HG03280 (cell line): Measurements from ENCODE around the gene GLTP.
A peak's percentile ranks its signal among the peaks of the same experiment; 100 is the strongest.
"Not testable (repeated sequence)": the region's sequence is repeated elsewhere in the genome, so short reads cannot be mapped to it uniquely, and the experiment has no call there.

Experiments used
- ATAC-seq: cut with Tn5 transposase; IDR thresholded peaks from one replicate; pipeline ENCODE4 v1.9.1; 2021; ENCODE audit warnings: mild to moderate bottlenecking, moderate library complexity; ENCODE audit not compliant: unreplicated experiment

Gene GLTP

GRCh38 chr12:109880043-109880931 lies at the start of gene GLTP:
Gene GLTP, minus strand, starts transcription at chr12:109880541. Its CDS starts 167 bp downstream, at chr12:109880374.
- peak; percentile 93 for ATAC-seq

GRCh38 chr12:109929326-109929725 lies 49.0 kb upstream of the GLTP start:
- ATAC-seq: not testable (repeated sequence)

DNA sequence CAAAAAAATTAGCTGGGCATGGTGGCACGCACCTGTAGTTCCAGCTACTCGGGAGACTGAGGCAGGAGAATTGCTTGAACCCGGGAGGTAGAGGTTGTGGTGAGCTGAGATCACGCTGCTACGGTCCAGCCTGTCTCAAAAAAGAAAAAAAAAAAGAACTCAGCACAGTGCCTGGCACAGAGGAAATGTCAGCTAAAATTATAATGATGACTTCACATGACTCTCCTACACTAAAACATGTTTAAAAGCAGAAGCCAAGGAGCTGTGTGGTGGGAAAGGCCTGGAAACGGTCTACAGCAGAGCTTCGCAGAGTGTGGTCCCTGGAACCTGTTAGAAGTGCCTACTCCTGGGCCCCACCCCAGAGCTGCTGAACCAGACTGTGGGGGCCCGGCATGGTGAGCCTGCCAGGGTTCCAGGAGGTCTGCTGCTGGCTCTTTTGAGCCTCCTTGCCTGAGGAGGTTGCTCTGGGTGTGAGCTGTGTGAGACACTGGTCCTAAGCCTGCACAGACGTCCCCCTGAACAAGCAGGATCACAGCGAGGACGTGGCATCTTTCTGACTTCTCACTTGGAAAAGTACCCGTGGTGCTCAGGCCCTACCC lies 47.8 kb upstream of the GLTP start:
- no peak for ATAC-seq

DNA sequence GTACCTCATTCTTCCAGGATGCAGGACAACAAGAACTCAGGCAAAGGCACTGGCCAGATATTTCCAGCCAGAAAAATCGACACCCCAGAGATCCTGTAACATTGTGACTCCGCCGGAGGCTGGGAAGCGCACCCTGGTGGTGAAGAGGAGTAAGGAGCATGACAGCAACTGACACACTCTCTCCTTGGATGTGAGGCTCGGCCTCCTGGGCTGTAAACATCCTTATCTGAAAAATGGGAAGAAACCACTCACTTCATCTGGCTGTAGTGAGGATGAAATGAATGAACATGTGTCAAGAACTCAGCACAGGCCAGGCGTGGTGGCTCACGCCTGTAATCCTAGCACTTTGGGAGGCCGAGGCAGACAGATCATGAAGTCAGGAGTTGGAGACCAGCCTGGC lies 47.3 kb upstream of the GLTP start:
- ATAC-seq: no peak

DNA sequence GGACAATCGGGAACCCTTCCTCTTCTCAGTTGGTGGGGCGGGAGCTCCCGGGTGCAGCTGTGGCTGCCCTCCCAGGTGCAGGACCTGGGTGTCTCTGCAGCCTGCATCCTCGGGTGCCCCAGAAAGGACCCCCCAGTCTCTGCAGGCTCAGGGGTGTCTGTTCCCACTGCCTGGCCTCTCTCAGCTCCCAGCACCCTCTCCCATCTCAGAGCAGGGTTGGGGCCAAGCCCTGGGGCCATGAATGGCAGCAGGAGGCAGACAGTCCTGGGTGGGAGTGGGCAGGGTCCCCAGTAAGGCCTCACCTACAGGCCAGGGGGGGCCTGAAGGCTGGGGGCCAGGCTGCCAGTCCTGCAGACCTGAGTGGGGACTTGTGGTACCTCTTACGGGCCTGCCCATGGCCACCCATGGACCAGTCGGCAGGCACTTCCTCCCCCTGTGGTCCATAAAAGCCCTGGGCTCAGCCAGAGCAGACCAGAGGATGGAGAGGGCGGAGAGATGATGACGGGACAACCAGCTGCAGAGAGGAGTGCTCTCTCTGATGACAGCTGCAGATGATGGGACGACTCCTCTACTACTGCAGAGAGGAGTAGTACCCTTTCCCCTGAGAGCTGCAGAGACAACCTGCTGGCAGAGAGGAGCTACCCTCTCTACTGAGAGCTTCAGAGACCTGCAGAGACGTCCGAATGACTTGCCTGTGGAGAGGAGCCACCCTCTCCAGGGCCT lies 46.3 kb upstream of the GLTP start:
- ATAC-seq: no peak

DNA sequence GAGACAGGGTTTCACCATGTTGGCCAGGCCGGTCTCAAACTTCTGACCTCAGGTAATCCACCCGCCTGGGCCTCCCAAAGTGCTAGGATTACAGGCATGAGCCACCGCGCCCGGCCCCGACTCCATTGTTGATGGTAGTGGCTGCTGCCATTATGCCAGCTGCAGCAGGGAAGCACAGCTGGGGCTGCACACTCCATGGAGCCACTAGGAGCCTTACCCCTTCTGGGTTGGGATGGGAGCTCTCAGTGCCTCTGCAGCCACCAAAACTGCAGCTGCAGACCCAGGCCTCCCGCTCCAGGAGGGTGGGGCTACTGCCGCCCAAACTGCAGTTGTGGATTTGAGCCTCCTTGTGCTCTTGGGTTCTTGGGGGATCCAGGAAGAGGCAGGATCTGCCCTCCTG lies 45.7 kb upstream of the GLTP start:
- no peak for ATAC-seq

DNA sequence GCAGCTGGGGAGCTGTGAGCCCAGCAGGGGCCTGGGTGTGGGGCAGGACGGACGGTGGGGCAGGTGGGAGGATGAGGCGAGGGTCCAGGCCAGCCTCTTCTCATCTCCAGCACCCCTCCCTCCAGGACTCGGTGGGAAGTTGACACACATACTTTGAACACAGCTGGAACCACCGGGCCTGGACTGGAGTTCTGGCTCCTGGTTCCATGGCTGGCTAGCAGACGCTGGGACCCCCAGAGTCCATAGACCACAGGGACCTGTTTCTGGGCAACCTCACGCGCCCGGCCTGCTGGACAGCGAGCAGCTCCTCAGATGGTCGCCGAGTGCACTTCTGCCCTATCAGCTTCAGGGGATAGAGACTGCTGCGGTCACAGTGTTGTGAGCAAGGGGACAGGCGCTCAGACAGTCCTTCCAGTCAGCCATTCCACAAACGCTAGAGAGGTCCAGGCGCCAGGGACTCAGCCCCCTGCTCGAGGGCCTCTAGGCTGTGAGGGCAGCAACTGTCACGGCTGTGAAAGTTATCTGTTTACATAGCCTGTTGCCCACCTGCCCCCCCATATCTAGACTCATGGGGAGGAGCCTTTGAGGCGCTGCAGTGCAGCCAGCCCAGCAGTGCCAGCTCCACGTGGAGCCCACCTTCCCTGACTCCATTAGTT lies 45.0 kb upstream of the GLTP start:
- ATAC-seq: no peak

GRCh38 chr12:109923481-109924245 lies 43.3 kb upstream of the GLTP start:
- ATAC-seq: no peak

DNA sequence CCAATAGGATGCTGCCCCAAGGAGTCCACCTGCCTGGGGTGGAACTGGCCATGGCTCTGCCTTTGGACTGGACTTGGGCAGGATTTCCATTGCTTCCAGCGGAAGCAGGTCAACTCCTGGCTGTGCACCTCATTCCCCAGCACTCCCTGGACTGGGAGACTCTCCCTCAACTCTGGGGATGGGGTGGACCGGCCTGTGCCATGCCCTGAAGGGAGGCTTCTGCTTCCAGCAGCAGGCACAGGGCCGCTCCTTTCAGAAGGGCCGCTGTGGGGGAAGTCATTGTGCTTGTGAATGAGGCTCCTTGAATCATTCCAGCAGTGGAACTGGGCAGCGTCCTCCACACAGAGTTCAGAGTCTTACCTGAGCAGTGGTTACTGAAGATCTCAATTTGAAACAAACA lies 42.7 kb upstream of the GLTP start:
- ATAC-seq: no peak

DNA sequence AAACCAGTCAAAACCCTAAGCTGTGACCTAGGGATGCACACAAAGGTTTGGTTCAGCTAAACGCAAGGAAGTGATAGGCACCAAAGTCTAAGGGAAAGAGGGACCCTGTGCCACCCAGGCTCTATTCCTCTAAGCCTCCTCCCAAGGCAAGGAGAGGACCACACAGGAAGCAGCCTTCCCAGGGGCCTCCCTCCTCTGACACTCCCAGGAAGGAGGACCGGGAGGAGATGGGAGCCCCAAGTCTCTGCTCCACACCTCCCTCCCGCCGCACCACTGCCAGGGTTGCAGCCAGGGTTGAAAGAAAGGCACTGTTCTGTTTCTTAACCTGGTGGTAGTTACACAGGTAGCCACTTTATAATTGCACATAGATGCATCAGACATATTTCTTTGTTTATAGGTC lies 41.6 kb upstream of the GLTP start:
- ATAC-seq: no peak

DNA sequence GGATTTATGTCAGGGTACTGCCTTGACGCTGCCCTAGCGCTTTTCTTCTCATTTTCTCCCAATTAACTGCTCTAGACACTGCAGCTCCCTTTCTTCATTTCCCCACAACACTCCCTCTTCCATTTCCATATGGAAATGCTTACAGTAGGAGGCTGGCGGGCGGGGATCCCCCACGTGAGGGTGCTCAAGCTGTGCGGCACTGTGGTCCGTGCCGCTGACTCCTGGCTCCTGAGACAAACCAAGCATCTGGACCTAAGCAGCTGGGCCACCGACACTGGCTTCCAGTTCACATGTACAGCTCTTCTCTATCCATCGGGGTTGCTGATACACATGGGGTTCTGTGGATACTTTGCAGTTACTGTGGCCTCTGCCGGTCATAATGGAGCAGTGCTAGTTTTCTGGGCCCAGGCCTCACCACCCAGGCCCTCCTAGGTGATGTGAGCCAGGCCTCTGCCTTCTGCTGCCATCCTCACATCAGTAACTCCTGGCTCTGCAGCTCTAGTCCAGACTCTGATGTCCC lies 40.0 kb upstream of the GLTP start:
- ATAC-seq: no peak

- ATAC-seq: no peak
Observed at GRCh38 chr12:109919456-109919855, 39.1 kb upstream of the GLTP start.

GRCh38 chr12:109916045-109916444 lies 35.7 kb upstream of the GLTP start:
- no peak for ATAC-seq

- no peak for ATAC-seq
Observed at GRCh38 chr12:109915171-109916040, 35.1 kb upstream of the GLTP start.

DNA sequence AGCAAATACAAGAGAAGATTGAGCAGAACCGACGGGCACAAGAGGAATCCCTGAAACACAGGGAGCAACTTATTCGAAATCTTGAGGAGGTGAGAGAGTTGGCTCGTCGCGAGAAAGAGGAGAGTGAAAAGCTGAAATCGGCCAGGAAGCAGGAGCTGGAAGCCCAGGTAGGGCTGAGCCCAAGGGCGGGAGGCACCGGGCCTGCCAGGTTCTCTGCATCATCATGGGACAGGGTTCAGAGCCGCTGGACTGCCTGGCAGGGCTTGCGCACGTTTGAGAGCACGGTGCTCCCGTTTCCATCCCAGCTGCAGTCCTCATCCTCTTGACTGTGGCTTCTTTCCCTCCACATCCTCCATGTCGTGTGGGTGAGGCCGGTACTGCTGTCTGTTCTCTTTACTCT lies 34.1 kb upstream of the GLTP start:
- ATAC-seq: no peak

DNA sequence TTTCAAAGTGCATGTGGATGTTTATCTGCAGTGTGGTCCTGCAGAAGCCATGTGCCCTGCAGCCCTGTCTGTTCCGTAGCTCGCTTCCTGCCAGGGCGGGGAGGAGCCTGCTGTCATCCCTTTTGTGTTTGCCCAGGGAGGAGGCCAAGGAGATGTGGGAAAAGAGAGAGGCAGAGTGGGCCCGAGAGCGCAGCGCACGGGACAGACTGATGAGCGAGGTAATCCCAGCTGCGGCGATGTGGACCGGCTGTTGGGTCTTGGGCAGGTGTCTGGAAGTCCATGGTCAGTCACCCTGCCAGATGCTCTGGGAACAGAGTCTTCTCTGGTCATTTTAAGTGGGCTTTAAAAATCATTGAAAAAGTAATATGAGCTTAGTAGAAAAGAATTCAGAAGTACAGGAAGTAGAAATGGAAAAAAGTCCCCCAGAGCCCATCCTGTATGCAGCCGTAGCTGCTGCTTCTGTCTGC lies 32.5 kb upstream of the GLTP start:
- no peak for ATAC-seq

DNA sequence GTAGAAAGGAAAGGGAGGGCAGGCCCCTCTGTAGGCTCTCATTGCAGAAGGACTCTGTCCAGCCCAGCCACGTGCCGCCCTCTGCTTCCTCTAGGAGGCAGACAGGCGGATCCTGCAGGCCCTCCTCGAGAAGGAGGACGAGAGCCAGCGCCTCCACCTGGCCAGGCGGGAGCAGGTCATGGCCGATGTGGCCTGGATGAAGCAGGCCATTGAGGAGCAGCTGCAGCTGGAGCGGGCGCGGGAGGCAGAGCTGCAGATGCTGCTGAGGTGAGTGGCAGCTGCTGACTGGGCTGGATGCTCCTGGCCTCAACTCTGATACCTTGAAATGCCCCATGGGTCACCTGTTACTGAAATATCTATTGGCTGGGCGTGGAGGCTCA lies 30.6 kb upstream of the GLTP start:
- no peak for ATAC-seq

GRCh38 chr12:109910254-109910968 lies 30.1 kb upstream of the GLTP start:
- ATAC-seq: no peak

DNA sequence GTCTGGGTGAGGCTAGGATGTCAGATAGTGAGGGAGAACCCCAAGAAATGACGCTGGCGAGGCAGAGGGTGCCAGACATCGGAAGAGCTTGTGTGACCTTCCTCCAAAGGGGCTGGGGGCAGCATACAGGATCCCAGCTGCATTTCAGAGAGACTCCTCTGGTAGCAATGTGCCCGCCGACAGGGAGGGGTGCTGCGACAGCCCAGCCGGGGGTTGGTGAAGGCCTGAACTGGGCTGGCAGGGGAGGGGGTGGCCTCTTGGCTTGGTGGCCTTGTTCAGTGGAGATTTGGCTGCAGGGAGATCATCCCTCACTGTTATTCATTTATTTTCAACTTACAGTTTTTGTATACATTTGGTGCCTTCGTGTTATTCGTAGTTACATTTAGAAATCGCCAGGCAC lies 25.0 kb upstream of the GLTP start:
- ATAC-seq: no peak
